Measurements from ENCODE around the gene IDH3G.

GRCh38 chrX:153776120-153776599 is 18.0 kb downstream of the IDH3G start:
- TF ChIP-seq CTCF (conservative IDR thresholded peaks at IDR 0.05; ENCODE audit: low read length) (no peak), EZH2phosphoT487 (IDR thresholded peaks at IDR 0.05; ENCODE audit: borderline replicate concordance, low read depth, low read length) (no peak)
